H9 (cell line): ENCODE data around the gene WDFY1. TPM values are rescaled to one million over a fixed set of nuclear protein-coding genes. Genes with fewer than 3 reads are reported as not detected.

Source experiments
- DNase-seq: peaks from one replicate; pipeline ENCODE4 v3.0.0-alpha.2; 2017
- H2AFZ ChIP-seq: one replicate; pipeline ENCODE4 v1.6.1; 2013; ENCODE audit warnings: mild to moderate bottlenecking, low read length, control low read depth, moderate library complexity
- H2AK5ac ChIP-seq: 2 replicates; pipeline ENCODE4 v1.6.1; 2013; ENCODE audit warnings: low read length, control low read depth, mixed read lengths; ENCODE audit not compliant: insufficient read length
- H2BK120ac ChIP-seq: one replicate; pipeline ENCODE4 v1.6.1; 2013; ENCODE audit warnings: low read depth, mild to moderate bottlenecking, low read length, control low read depth, inconsistent platforms; ENCODE audit not compliant: poor library complexity, severe bottlenecking
- H2BK12ac ChIP-seq: 2 replicates; pipeline ENCODE4 v1.6.1; 2013; ENCODE audit warnings: low read length, control low read depth, mixed read lengths, low read depth; ENCODE audit not compliant: insufficient read length
- H2BK15ac ChIP-seq: 2 replicates; pipeline ENCODE4 v1.6.1; 2013; ENCODE audit warnings: low read depth, low read length, control low read depth
- H2BK20ac ChIP-seq: one replicate; pipeline ENCODE4 v1.6.1; 2013; ENCODE audit warnings: low read depth, mild to moderate bottlenecking, low read length, control low read depth, inconsistent platforms; ENCODE audit not compliant: poor library complexity, severe bottlenecking
- H2BK5ac ChIP-seq: 2 replicates; pipeline ENCODE4 v1.6.1; 2013; ENCODE audit warnings: low read length, control low read depth, mixed read lengths; ENCODE audit not compliant: insufficient read length
- H3K14ac ChIP-seq: 2 replicates; pipeline ENCODE4 v1.6.1; 2013; ENCODE audit warnings: low read length, control low read depth; ENCODE audit not compliant: insufficient read depth
- H3K18ac ChIP-seq: 2 replicates; pipeline ENCODE4 v1.6.1; 2013; ENCODE audit warnings: low read depth, mild to moderate bottlenecking, mixed read lengths, low read length, control low read depth; ENCODE audit not compliant: insufficient read length
- H3K23ac ChIP-seq: 2 replicates; pipeline ENCODE4 v1.6.1; 2013; ENCODE audit warnings: low read length, control low read depth, mixed read lengths, low read depth; ENCODE audit not compliant: insufficient read length
- H3K23me2 ChIP-seq: 2 replicates; pipeline ENCODE4 v1.6.1; 2013; ENCODE audit warnings: low read depth, mild to moderate bottlenecking, mixed read lengths, low read length, control low read depth; ENCODE audit not compliant: insufficient read length, poor library complexity, severe bottlenecking
- H3K27ac ChIP-seq: 2 replicates; pipeline ENCODE4 v1.5.1; 2013; ENCODE audit warnings: low read length, control low read depth, mixed read lengths, low read depth; ENCODE audit not compliant: insufficient read length
- H3K27me3 ChIP-seq: 2 replicates; pipeline ENCODE4 v1.6.1; 2013; ENCODE audit warnings: low read length, control low read depth, inconsistent platforms; ENCODE audit not compliant: insufficient read depth
- H3K4ac ChIP-seq: 2 replicates; pipeline ENCODE4 v1.6.1; 2013; ENCODE audit warnings: low read depth, mild to moderate bottlenecking, control low read depth, inconsistent platforms, low read length, moderate library complexity
- H3K4me1 ChIP-seq: 2 replicates; pipeline ENCODE4 v1.6.1; 2013; ENCODE audit warnings: low read length, control low read depth, inconsistent platforms; ENCODE audit not compliant: insufficient read depth
- H3K4me2 ChIP-seq: 2 replicates; pipeline ENCODE4 v1.6.1; 2013; ENCODE audit warnings: low read length, control low read depth, mixed read lengths; ENCODE audit not compliant: insufficient read length, insufficient read depth
- H3K56ac ChIP-seq: 2 replicates; pipeline ENCODE4 v1.6.1; 2013; ENCODE audit warnings: low read depth, mild to moderate bottlenecking, mixed read lengths, low read length, control low read depth; ENCODE audit not compliant: insufficient read length
- H3K79me1 ChIP-seq: 2 replicates; pipeline ENCODE4 v1.6.1; 2013; ENCODE audit warnings: low read depth, mild to moderate bottlenecking, moderate library complexity, low read length, control low read depth, inconsistent platforms; ENCODE audit not compliant: insufficient read depth, poor library complexity, severe bottlenecking
- H3K79me2 ChIP-seq: 2 replicates; pipeline ENCODE4 v1.6.1; 2013; ENCODE audit warnings: low read length, control low read depth, inconsistent platforms; ENCODE audit not compliant: insufficient read depth
- H3K9ac ChIP-seq: 2 replicates; pipeline ENCODE4 v1.6.1; 2013; ENCODE audit warnings: low read length, control low read depth, mixed read lengths; ENCODE audit not compliant: insufficient read length; ENCODE audit errors: extremely low read depth
- H3K9me3 ChIP-seq: one replicate; pipeline ENCODE4 v1.6.1; 2013; ENCODE audit warnings: low read depth, low read length, inconsistent platforms; ENCODE audit not compliant: control insufficient read depth
- H3T11ph ChIP-seq: one replicate; pipeline ENCODE4 v1.6.1; 2013; ENCODE audit warnings: mild to moderate bottlenecking, low read length, control low read depth, inconsistent platforms
- H4K20me1 ChIP-seq: one replicate; pipeline ENCODE4 v1.6.1; 2013; ENCODE audit not compliant: control insufficient read depth, insufficient read length, insufficient read depth
- H4K5ac ChIP-seq: 2 replicates; pipeline ENCODE4 v1.6.1; 2013; ENCODE audit warnings: low read depth, mild to moderate bottlenecking, mixed read lengths, low read length, control low read depth; ENCODE audit not compliant: insufficient read length
- H4K8ac ChIP-seq: replicated peaks from 2 replicates; pipeline ENCODE4 v1.6.1; 2013; ENCODE audit warnings: low read length, control low read depth, mixed read lengths, low read depth; ENCODE audit not compliant: insufficient read length
- H4K91ac ChIP-seq: 2 replicates; pipeline ENCODE4 v1.6.1; 2013; ENCODE audit warnings: low read depth, mild to moderate bottlenecking, moderate library complexity, mixed read lengths, low read length, control low read depth; ENCODE audit not compliant: insufficient read length
- H3K27ac Mint-ChIP-seq, 3 experiments: 2 replicates in 2 of 3; 3 replicates in 1 of 3; pipeline ENCODE4 v1.8.0; 2020 to 2021; ENCODE audit warnings: mixed read lengths in 3 of 3, mild to moderate bottlenecking in 1 of 3, moderate library complexity in 1 of 3
- H3K27me3 Mint-ChIP-seq: 2 replicates; pipeline ENCODE4 v1.8.0; 2021; ENCODE audit warnings: low read depth, mild to moderate bottlenecking, moderate library complexity, mixed read lengths
- H3K36me3 Mint-ChIP-seq, 3 experiments: 2 replicates in 2 of 3; 3 replicates in 1 of 3; pipeline ENCODE4 v1.8.0; 2020 to 2021; ENCODE audit warnings: low read depth in 3 of 3, mixed read lengths in 3 of 3; ENCODE audit not compliant: insufficient read depth in 1 of 3
- H3K4me1 Mint-ChIP-seq, 2 experiments: 2 replicates each; pipeline ENCODE4 v1.8.0; 2020; ENCODE audit warnings: mixed read lengths in 2 of 2
- H3K4me3 Mint-ChIP-seq, 2 experiments: 2 replicates in 1 of 2; 3 replicates in 1 of 2; pipeline ENCODE4 v1.8.0; 2020 to 2021; ENCODE audit warnings: mild to moderate bottlenecking in 2 of 2, mixed read lengths in 2 of 2, moderate library complexity in 1 of 2
- H3K9me3 Mint-ChIP-seq, 2 experiments: 2 replicates in 1 of 2; 3 replicates in 1 of 2; pipeline ENCODE4 v1.8.0; 2020; ENCODE audit warnings: mild to moderate bottlenecking in 2 of 2, mixed read lengths in 2 of 2, moderate library complexity in 1 of 2
- WGBS: extraction: QIAGEN DNeasy Blood & Tissue Kit; methylation state at CpG from one replicate; pipeline ENCODE4 v1.1.7; 2013; ENCODE audit warnings: missing lambda C conversion rate, low lambda C conversion rate, mixed read lengths; ENCODE audit not compliant: insufficient read length; ENCODE audit errors: extremely low coverage; 5-methylcytosine and 5-hydroxymethylcytosine counted together
- total RNA-seq: library from RNA; stranded (reverse); gene quantifications from 2 replicates; pipeline ENCODE4 v1.2.1, GENCODE V29; 2021
- TF ChIP-seq, protein P1 (sequence below): fragments of 200-600 bp; sonication (generic); conservative IDR thresholded peaks from 3 replicates; pipeline ENCODE4 v1.8.0; 2021; ENCODE audit warnings: antibody characterized with exemption, mild to moderate bottlenecking

WDFY1 gene
- total RNA-seq, 1 experiment from 2014 or later: 54.1 TPM

DNA sequence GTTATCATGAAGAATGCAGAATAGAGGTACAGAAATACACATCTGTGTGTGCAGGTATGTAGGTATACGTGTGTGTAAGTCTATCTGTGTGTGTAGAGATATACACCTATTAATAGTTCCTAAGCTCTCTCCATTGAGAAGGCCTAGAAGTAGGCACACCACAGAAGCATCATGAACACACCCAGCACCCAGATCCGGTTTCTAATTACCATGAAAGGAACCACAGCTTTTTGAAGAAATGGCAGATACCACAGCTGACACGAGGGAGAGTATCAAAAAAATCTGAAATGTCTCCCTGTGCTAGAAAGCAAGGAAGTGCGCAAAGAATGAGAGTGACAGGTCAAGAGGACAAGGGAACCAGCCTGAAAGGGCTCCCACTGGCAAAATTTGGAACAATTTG, 80.0 kb downstream of the WDFY1 start:
- Histone ChIP-seq H2BK12ac (no peak overlapping the region), H3T11ph (no peak overlapping the region)
- no CpG with 5 or more reads among the region's 4 CpGs for WGBS

More for the DNA sequence above, 80.0 kb downstream of the WDFY1 start:
- Histone ChIP-seq H4K5ac (no peak overlapping the region), H3K56ac (no peak overlapping the region), H2BK5ac (no peak overlapping the region), H3K9me3 (no peaks in the 10 kb centered on the region), H3K4ac (no peak overlapping the region), H4K20me1 (no peaks in the 10 kb centered on the region), H3K14ac (no peak overlapping the region), H3K18ac (no peak overlapping the region), H2AFZ (no peak overlapping the region), H4K91ac (no peak overlapping the region), H2BK120ac (no peak overlapping the region), H3K23ac (no peak overlapping the region), H3K9ac (no peak overlapping the region), H3K79me1 (no peaks in the 10 kb centered on the region), H3K27me3 (no peaks in the 10 kb centered on the region), H3K79me2 (no peaks in the 10 kb centered on the region), H2BK15ac (no peak overlapping the region), H3K23me2 (no peaks in the 10 kb centered on the region), H2BK20ac (no peak overlapping the region), H2AK5ac (no peak overlapping the region), H3K27ac (no peak overlapping the region), H3K4me1 (no peaks in the 10 kb centered on the region), H3K4me2 (no peak overlapping the region), H4K8ac (no peak overlapping the region)
- peaks cover 0 to 4% of the 10 kb centered on the region in 2 experiments; a peak in 2 of 4 replicates for H3K4me1 Mint-ChIP-seq
- TF ChIP-seq, protein P1, sequence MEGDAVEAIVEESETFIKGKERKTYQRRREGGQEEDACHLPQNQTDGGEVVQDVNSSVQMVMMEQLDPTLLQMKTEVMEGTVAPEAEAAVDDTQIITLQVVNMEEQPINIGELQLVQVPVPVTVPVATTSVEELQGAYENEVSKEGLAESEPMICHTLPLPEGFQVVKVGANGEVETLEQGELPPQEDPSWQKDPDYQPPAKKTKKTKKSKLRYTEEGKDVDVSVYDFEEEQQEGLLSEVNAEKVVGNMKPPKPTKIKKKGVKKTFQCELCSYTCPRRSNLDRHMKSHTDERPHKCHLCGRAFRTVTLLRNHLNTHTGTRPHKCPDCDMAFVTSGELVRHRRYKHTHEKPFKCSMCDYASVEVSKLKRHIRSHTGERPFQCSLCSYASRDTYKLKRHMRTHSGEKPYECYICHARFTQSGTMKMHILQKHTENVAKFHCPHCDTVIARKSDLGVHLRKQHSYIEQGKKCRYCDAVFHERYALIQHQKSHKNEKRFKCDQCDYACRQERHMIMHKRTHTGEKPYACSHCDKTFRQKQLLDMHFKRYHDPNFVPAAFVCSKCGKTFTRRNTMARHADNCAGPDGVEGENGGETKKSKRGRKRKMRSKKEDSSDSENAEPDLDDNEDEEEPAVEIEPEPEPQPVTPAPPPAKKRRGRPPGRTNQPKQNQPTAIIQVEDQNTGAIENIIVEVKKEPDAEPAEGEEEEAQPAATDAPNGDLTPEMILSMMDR: no peak
- H3K27ac Mint-ChIP-seq: no peak overlapping the region
- no peak overlapping the region for H3K4me3 Mint-ChIP-seq
- no peaks in the 10 kb centered on the region for H3K9me3 Mint-ChIP-seq
- DNase-seq: no peak
- peaks cover 0 to 2% (median 0%) of the 10 kb centered on the region in 3 experiments; a peak in 2 of 7 replicates for H3K36me3 Mint-ChIP-seq
- no peaks in the 10 kb centered on the region for H3K27me3 Mint-ChIP-seq
